KOPT-K1 (cell line): Measurements from ENCODE around the gene KCTD5.
"Not testable (repeated sequence)": the region's sequence is repeated elsewhere in the genome, so short reads cannot be mapped to it uniquely, and the experiment has no call there.

Experiments used
- H3K27ac ChIP-seq: fragments of 200-600 bp; sonication (generic); 2 replicates; pipeline ENCODE4 v1.5.1; 2016; ENCODE audit warnings: antibody characterized with exemption, mild to moderate bottlenecking, low read depth, low read length; ENCODE audit not compliant: poor library complexity, severe bottlenecking
- H3K36me3 ChIP-seq: fragments of 200-600 bp; sonication (generic); 2 replicates; pipeline ENCODE4 v1.5.1; 2017; ENCODE audit warnings: antibody characterized with exemption, mild to moderate bottlenecking, low read length, moderate library complexity; ENCODE audit not compliant: insufficient read depth
- H3K9me3 ChIP-seq: fragments of 200-600 bp; sonication (generic); 2 replicates; pipeline ENCODE4 v1.5.1; 2017; ENCODE audit warnings: antibody characterized with exemption, low read length, mild to moderate bottlenecking; ENCODE audit not compliant: insufficient read depth, poor library complexity, severe bottlenecking

The KCTD5 gene

DNA sequence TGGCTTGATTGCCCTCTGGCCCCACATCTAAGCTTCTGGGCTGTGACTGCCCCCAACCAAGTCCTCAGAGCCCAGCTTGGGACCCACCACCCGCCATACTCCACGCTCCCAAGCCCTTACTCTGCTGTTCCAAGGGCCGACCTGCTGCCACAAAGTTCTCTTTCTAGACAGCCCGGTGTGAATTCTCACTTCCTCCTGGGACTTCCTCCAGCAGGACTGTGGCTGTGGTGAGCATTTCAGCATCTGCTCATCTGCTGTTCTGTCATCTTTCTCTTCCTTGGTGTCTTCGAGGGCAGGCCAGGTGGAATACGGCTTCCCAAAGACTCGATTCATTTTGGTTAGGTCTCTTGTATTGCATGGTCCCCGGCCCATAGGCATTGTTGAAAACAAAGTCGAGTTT is 3.8 kb downstream of the KCTD5 start:
- peaks cover 14% of the 10 kb centered on the region; the same call in 1 of the 2 replicates for H3K36me3 ChIP-seq
- not testable (repeated sequence) for H3K27ac ChIP-seq, H3K9me3 ChIP-seq

DNA sequence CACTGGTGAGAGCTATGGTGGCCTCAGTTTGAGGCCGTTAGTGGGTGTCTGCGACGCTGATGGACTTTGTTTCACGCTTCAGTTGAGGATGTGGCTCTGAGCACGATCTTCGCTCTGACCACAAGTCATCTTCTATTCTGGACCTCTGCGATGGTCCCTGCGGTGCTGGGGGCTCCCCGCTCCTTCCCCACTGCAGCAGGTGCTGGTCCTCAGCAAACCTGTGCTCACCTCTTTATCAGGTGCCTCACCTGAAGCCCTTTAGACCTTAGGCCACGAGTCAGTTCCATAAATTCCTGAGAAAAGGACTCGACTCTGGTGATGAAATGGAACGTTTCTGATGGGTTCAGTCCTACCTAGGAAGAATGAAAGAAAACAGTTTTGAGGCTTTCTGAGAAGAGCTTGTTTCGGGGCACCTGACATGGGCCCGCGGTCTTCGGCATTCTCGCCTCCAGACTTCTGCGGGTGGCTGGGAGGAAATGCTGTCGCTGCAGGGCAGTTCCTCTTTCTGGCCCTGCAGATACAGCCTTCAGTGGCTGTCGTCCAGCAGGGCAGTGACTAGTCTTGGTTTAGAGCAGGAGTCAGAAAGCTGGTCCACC is 4.7 kb downstream of the KCTD5 start:
- Histone ChIP-seq H3K36me3 (peaks cover 22% of the 10 kb centered on the region; the same call in 1 of the 2 replicates), H3K27ac (no peak overlapping the region), H3K9me3 (no peaks in the 10 kb centered on the region)

DNA sequence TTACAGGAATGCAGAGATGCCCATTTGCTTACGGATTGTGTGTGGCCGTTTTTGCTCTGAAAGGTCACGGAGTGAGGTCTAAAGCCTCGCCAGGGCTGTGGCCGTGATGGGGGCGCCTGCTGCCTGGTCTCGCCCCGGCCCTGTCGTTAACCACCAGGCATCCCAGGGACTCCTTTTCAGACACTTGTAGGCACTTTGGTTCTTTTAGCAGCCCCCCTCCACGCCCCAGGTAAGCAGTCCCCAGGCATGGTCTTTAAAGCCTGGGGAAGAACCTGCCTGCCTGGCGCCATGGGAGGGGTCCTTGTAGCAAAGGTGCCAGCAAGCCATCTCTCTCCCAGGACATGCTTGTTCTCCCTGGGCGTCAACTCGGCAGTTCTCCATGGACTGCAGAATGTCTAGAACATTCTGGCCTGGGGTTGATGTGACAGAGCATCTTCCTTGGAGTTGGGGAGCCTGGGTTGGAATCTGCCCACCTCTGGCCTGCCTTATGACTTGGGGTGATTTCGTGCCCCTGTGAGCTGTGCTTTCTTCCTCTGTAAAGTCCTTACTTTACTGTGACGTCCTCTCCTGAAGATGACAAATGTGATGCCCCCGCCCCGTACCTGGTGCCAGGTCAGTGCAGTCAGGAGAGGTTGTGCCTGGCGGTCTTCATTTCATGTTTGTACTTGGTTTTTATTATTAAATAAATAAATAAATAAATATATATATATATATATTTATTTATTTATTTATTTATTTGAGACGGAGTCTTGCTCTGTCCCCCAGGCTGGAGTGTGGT is 5.4 kb downstream of the KCTD5 start:
- Histone ChIP-seq H3K27ac (no peak overlapping the region), H3K9me3 (no peaks in the 10 kb centered on the region), H3K36me3 (peaks cover 24% of the 10 kb centered on the region; the same call in 1 of the 2 replicates)

DNA sequence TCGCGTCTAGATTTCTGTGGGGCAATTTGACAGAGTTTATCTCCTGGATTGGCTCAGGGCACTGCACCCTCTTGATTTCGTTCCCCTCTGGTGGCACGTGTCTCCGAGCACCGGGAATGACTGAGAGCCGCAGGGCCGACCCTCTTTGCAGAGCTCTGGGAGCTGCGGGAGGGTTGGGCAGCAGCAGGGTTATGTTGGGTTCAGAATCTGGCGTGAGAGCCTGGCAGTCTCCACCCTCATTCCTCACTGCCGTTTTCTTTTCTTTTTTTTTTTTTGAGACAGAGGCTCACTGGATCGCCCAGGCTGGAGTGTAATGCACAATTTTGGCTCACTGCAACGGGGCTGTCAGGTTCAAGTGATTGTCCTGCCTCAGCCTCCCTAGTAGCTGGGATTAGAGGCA is 7.1 kb downstream of the KCTD5 start:
- H3K36me3 ChIP-seq: peaks cover 24% of the 10 kb centered on the region; the same call in 1 of the 2 replicates
- H3K27ac ChIP-seq, H3K9me3 ChIP-seq: not testable (repeated sequence)

DNA sequence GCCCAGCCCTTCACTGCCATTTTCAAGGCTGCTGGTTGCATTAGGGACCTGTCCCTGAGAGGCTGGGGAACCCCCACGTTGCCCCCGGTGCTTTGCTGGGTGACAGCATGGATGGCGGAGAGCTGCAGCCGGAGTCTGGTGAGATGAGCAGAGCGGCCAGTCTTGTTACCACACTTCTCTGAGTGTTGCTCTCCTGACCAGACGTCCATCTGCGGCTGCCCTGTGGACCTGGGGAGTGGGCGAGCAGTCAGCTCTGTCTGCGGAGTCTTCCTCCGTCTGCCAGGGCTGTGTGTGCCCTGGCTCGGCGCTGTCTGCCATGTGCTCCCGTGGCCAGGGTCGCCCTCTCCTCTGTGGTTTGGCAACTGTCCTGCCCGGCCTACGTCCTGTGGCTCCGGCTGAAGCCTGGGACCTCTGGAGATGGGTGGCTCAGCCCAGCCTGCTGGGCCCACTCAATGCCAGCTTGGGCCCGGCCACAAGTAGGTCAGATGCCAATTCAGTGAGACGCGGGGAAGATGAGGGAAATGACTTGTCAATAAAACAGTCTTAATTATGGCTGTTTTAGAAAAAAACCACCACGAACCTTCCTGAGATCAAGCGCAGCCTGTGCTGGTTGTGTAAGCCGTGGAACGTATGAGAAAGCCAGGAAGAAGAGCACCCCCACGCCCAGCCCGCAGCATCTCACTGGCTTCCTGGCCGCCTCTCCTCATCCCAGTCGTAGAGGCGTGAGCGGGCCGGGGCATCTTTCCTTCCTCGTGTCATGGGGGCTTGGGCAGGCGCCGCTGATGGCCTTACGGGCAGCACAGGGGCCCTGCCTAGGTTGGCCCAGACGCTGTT is 7.9 kb downstream of the KCTD5 start:
- Histone ChIP-seq H3K27ac (no peak overlapping the region), H3K36me3 (peaks cover 24% of the 10 kb centered on the region; the same call in 1 of the 2 replicates)

DNA sequence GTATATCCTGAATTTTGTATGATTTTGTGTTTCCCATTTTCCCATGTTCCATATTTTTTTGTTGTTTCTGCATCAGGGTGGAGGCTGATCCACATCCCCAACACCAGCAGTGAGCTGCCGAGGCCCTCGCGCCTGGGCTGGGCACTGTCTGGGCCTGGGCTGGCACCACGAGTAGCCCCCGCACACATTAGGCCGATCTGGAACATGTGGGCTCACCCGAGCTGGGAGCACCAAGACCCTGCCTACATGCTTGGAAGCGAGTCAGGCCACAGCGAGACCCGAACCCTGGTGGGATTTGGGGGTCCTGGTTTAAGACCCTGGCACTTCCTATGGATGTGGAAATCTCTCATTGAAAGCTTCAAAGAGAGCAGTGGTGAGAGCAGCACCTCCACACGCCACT is 8.5 kb downstream of the KCTD5 start:
- H3K36me3 ChIP-seq: peaks cover 24% of the 10 kb centered on the region; the same call in 1 of the 2 replicates
- no peaks in the 10 kb centered on the region for H3K9me3 ChIP-seq
- H3K27ac ChIP-seq: no peak overlapping the region

More for the DNA sequence above, 7.9 kb downstream of the KCTD5 start:
- no peaks in the 10 kb centered on the region for H3K9me3 ChIP-seq

DNA sequence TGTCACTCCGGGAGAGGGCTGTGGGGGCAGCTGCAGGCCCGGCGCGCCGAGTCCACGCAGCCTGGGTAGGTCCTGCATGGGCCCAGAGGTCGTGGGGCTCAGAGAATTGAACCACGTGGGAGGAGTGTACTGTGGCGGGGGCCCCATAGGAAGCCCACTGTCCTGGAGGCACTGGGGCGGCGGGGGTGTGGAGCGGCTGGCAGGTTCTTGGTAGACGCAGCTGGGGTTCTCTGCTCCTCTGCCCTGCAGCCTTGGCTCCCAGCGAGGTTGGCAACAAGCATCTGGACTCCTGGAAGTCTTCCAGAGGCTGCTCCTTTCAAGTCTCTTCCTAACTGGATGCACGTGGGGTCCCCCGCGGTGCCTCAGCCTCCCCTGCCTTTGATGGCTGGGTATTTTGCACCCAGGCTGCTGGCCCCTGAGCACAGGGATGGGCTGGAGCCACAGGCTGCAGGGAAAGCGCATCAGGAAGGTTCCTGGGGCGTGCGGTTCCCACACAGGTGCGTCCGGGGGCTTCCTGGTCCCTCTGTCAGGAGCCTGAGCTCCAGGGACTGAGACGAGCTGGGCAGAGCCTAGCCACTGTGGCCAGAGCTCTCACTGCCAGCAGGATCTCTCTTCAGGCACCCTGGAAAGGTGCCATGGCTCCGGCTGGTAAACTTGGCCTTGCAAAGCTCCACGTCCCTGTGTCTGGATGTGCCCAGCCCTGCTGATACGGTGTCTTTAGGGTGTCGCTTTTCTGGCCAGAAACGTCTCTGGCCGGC is 9.3 kb downstream of the KCTD5 start:
- Histone ChIP-seq H3K27ac (no peak overlapping the region), H3K9me3 (no peaks in the 10 kb centered on the region)

DNA sequence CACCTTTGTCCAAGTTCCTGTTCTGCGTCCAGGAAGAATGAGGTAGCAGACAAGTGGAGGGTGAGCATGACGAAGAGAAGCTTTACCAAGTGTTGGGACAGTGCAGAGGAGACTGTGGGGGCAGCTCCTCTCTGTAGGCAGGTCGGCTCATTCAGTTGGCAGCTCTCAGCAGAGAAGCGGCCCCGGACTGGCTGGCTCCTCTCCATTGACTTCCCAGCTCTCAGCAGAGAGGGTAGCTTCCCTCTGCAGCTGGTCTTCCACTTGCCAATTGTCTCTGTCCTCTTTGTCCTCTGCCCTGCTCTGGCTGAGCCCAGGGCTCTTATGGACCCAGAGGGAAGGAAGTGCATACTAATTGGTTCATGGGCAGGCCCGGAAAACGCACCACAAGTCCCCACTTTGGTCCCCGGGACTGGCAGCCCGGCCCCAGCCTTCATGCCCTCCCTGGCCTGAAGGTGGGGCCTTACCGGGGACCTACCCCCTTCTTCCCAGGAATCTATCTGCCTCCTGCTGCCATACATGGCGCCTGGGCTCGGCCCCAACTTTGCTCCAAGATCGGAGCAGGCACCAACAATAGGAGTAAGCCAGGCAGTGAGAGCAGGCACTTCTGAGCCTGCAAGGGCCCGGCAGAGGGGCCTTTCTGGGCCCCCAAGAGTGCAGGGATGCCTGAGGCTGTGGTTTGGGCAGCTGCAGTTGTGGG is 10.1 kb downstream of the KCTD5 start:
- no peak overlapping the region for H3K27ac ChIP-seq
- peaks cover 33% of the 10 kb centered on the region for H3K36me3 ChIP-seq

More for the DNA sequence above, 9.3 kb downstream of the KCTD5 start:
- H3K36me3 ChIP-seq: peaks cover 25% of the 10 kb centered on the region; the same call in 1 of the 2 replicates

DNA sequence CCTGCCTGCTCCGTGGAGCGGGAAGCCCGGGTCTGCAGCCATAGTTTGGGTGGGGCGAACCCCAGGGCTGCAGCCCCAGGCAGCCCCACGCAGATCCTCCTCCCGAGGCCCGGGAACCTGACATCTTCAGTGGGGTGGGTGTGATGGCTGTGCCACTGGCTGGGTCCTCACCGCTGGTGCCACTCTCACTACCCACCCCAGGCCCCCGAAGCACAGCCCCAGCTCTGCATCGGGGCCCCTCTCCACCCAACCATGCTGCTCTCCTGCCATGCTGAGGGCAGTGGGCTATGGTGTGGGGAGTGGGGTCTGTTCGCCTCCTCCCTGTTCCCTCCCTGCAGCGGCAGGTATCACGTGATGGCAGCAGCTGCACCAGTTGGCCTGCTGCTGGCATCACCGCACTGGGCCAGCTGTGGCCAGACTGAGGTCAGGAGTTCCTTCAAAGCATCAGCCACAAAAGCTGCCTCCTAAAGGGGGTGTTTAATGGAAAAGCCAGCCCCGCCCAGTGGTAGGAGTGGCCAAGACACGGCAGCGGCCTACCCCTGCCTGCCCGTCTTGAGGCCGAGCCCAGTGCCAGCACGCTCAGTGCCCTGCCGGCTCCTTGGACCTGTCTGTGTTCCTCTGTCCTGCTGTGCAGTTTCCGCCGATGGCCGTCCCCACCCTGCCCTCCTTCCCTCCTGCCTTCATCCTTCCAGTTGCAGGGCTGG is 10.8 kb downstream of the KCTD5 start:
- Histone ChIP-seq H3K36me3 (peaks cover 40% of the 10 kb centered on the region), H3K9me3 (no peaks in the 10 kb centered on the region), H3K27ac (no peak overlapping the region)

More for the DNA sequence above, 10.1 kb downstream of the KCTD5 start:
- H3K9me3 ChIP-seq: no peaks in the 10 kb centered on the region

DNA sequence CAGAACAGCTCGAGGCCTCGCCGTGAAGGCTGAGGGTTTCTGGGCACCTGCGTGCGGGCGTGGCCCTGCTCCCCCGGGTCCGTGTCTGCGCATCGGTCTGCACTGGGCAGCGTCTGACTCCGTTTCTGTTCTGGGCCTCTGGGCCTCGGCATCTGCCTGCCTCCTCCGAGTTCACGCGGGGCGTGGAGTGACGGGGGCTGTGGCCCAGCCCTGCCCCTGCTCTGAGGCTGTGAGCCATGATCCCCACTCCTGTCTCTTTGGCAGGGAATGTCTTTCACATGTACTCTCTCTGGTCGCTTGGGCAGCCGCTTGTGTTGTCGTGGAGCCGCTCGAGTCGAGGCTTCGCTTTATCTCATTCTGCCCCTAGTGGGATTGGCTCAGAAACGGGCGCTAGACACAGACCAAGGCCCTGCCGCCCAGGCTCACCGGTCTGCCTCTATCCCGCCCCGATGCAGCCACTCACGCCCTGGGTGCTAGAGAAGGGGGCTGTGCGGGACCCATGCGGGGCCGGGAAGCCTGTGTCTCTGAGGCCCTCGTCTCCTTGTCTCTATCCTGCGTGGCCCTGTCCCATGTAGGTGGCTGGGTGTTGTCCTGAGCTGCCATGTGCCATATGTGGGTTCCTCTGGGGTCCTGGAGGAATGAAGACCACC is 14.4 kb downstream of the KCTD5 start:
- not testable (repeated sequence) for H3K9me3 ChIP-seq, H3K27ac ChIP-seq
- peaks cover 55% of the 10 kb centered on the region for H3K36me3 ChIP-seq

DNA sequence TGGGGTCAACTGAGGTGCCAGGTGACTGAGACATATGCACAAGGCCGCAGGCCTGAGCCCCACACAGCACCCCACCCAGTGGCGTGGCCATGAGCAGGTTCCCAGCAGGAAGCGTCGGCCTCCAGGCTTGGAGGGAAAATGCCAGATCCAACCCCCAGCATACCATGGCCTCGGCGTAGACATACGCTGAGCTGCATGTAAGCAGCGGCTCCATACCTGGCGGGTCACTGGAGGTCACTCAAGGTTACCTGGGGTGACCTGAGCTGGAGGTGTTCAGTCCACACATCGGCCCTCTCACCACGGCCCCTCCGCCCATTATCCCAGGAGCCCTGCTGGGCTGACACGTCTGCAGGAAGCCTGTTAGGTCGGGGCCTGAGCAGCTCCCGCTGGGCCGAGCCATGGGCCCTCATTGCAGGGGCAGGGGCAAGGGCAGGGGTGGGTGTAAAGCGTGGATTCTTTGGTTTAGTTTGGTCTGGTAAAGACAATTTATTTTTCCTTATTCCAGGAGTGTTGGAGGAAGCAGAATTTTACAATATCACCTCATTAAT is 15.2 kb downstream of the KCTD5 start:
- H3K27ac ChIP-seq: no peak overlapping the region
- peaks cover 58% of the 10 kb centered on the region for H3K36me3 ChIP-seq
- H3K9me3 ChIP-seq: no peaks in the 10 kb centered on the region

DNA sequence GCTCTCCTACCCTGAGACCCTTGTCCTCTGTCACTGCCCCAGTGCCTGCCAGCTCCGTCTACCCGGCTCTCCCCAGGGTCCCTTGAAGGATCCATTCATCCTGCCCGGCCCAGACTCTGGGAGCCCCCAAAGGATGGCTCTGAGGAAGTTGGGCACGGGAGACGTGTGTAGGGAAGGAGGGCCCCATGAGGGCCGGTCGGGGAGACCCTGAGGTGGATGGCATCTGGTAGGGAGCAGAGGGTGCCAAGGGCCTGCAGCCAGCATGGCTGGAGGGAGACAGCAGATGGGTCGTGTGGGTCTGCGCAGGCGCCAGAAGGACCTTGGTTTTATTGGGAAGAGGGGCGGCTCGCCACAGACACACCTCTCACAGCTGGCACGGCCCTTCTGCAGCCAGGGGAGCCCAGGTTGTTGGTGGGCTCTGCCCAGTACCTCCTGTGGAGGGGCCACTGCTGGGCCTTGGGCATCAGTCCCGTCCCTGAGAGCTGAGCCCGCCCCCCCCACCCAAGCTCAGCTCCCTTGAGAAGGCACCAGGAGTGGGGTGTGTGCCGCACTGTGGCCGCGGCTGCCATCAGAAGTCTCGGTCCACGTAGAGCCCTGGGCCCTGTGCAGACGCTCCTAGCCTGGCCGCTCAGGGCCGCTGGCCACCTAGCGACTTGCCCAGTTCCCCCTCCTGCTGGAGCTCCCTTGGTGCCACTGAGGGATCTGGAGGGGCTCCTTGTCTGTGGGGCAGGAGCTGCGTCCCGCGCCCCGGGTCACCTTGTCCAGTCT is 16.0 kb downstream of the KCTD5 start:
- H3K27ac ChIP-seq: no peak overlapping the region

More for the DNA sequence above, 16.0 kb downstream of the KCTD5 start:
- Histone ChIP-seq H3K36me3 (peaks cover 66% of the 10 kb centered on the region), H3K9me3 (no peaks in the 10 kb centered on the region)
